ENCODE results near the gene ORAI3.

Gene ORAI3

DNA sequence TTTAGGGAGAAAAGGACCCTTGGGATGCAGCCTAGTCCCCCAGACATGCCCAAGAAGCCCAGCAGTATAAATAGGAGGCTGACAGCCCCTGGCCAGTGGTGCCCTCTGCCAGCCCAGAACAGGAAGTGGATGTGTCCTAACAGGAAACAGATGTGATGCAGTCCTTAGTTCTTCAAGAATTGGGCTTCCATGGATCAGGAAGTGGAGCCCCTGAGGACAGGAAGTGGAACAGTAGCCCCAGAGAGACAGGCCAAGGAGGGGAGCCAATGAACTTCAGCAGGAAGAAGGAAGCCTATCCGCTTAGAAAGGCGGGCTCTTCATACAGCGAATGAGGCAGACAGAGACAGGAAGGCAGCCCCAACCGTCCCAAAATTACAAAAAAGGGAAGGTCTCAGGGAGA, 45.3 kb upstream of the ORAI3 start (continued):
- TF ChIP-seq, protein P1, sequence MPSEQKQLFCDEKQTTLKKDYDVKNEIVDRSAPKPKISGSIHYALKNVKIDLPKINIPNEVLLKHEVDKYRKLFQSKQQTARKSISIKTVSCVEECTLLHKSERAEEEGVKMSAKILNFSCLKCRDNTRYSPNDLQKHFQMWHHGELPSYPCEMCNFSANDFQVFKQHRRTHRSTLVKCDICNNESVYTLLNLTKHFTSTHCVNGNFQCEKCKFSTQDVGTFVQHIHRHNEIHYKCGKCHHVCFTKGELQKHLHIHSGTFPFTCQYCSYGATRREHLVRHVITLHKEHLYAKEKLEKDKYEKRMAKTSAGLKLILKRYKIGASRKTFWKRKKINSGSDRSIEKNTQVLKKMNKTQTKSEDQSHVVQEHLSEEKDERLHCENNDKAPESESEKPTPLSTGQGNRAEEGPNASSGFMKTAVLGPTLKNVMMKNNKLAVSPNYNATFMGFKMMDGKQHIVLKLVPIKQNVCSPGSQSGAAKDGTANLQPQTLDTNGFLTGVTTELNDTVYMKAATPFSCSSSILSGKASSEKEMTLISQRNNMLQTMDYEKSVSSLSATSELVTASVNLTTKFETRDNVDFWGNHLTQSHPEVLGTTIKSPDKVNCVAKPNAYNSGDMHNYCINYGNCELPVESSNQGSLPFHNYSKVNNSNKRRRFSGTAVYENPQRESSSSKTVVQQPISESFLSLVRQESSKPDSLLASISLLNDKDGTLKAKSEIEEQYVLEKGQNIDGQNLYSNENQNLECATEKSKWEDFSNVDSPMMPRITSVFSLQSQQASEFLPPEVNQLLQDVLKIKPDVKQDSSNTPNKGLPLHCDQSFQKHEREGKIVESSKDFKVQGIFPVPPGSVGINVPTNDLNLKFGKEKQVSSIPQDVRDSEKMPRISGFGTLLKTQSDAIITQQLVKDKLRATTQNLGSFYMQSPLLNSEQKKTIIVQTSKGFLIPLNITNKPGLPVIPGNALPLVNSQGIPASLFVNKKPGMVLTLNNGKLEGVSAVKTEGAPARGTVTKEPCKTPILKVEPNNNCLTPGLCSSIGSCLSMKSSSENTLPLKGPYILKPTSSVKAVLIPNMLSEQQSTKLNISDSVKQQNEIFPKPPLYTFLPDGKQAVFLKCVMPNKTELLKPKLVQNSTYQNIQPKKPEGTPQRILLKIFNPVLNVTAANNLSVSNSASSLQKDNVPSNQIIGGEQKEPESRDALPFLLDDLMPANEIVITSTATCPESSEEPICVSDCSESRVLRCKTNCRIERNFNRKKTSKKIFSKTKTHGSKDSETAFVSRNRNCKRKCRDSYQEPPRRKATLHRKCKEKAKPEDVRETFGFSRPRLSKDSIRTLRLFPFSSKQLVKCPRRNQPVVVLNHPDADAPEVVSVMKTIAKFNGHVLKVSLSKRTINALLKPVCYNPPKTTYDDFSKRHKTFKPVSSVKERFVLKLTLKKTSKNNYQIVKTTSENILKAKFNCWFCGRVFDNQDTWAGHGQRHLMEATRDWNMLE (tag by site-specific recombination; conservative IDR thresholded peaks at IDR 0.05; ENCODE audit: low read depth), result peak; percentile 74
- TF ChIP-seq ZNF600 (tag by site-specific recombination; IDR thresholded peaks at IDR 0.05), result no peak
- no peak for TF ChIP-seq ZSCAN5A (tag by site-specific recombination; IDR thresholded peaks at IDR 0.05)
- TF ChIP-seq, protein P2, sequence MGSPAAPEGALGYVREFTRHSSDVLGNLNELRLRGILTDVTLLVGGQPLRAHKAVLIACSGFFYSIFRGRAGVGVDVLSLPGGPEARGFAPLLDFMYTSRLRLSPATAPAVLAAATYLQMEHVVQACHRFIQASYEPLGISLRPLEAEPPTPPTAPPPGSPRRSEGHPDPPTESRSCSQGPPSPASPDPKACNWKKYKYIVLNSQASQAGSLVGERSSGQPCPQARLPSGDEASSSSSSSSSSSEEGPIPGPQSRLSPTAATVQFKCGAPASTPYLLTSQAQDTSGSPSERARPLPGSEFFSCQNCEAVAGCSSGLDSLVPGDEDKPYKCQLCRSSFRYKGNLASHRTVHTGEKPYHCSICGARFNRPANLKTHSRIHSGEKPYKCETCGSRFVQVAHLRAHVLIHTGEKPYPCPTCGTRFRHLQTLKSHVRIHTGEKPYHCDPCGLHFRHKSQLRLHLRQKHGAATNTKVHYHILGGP (tag by site-specific recombination; IDR thresholded peaks at IDR 0.05), result no peak

- Histone ChIP-seq H3K9me3 (ENCODE audit: control insufficient read depth, insufficient read depth, low read depth, low read length) (no peaks in the 10 kb centered on the region), H3K4me1 (ENCODE audit: control insufficient read depth, insufficient read depth, low read length) (no peaks in the 10 kb centered on the region), H3K36me3 (ENCODE audit: control insufficient read depth in 2 of 2, insufficient read depth in 1 of 2, low read length in 2 of 2) (no peaks in the 10 kb centered on the region), H3K4me3 (ENCODE audit: low read depth, low read length) (no peak overlapping the region), H3K27ac (ENCODE audit: extremely low read depth, low read depth, low read length) (no peak overlapping the region)
- CTCF ChIA-PET, result interaction anchor here (1.2 kb wide), 1 partner anchor 60 kb away, joined by 6 read pairs; no protein-coding TSS in a partner anchor
- TF ChIP-seq, protein P1 (tag by site-specific recombination; conservative IDR thresholded peaks at IDR 0.05; ENCODE audit: low read depth), result peak; percentile 8; the same call in 1 of the 2 replicates
- TF ChIP-seq ZNF513 (tag by site-specific recombination; IDR thresholded peaks at IDR 0.05), result no peak
- POLR2A ChIA-PET, result interaction anchor here (0.5 to 0.6 kb wide), 2 partner anchors 57 to 162 kb away, joined by 4 read pairs; no protein-coding TSS in a partner anchor
Measured at GRCh38 chr16:30904114-30904780, 44.6 kb upstream of the ORAI3 start.

GRCh38 chr16:30907064-30907463, 41.8 kb upstream of the ORAI3 start:
- POLR2A ChIA-PET, result no interaction called here
- H3K9me3 ChIP-seq (ENCODE audit: control insufficient read depth, insufficient read depth, low read depth, low read length), result no peaks in the 10 kb centered on the region
- TF ChIP-seq ZNF555 (tag by site-specific recombination; conservative IDR thresholded peaks at IDR 0.05), result no peak
- no peak for TF ChIP-seq KLF10 (tag by site-specific recombination; IDR thresholded peaks at IDR 0.05)
- no peak for TF ChIP-seq PRDM6 (tag by site-specific recombination; IDR thresholded peaks at IDR 0.05)
- TF ChIP-seq, protein P3, sequence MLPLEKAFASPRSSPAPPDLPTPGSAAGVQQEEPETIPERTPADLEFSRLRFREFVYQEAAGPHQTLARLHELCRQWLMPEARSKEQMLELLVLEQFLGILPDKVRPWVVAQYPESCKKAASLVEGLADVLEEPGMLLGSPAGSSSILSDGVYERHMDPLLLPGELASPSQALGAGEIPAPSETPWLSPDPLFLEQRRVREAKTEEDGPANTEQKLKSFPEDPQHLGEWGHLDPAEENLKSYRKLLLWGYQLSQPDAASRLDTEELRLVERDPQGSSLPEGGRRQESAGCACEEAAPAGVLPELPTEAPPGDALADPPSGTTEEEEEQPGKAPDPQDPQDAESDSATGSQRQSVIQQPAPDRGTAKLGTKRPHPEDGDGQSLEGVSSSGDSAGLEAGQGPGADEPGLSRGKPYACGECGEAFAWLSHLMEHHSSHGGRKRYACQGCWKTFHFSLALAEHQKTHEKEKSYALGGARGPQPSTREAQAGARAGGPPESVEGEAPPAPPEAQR (tag by site-specific recombination; IDR thresholded peaks at IDR 0.05), result no peak
- no peak for TF ChIP-seq KLF8 (tag by site-specific recombination; IDR thresholded peaks at IDR 0.05)

More at GRCh38 chr16:30907064-30907463, 41.8 kb upstream of the ORAI3 start:
- no peaks in the 10 kb centered on the region for H3K36me3 ChIP-seq (ENCODE audit: control insufficient read depth in 2 of 2, insufficient read depth in 1 of 2, low read length in 2 of 2)
- no peaks in the 10 kb centered on the region for H3K4me1 ChIP-seq (ENCODE audit: control insufficient read depth, insufficient read depth, low read length)
- no peak overlapping the region for H3K4me3 ChIP-seq (ENCODE audit: low read depth, low read length)
- CTCF ChIA-PET, result interaction anchor here (1.3 to 3.5 kb wide), 3 partner anchors 9 to 63 kb away, joined by 4 to 14 read pairs (median 6); no protein-coding TSS in a partner anchor
- H3K27ac ChIP-seq (ENCODE audit: extremely low read depth, low read depth, low read length), result no peak overlapping the region
